Lower lobe of right lung (tissue), 2 donors: ENCODE measurements around the gene PCIF1. TPM values are rescaled to one million over a fixed set of nuclear protein-coding genes. Genes with fewer than 3 reads are reported as not detected.
"Not testable (repeated sequence)": the region's sequence is repeated elsewhere in the genome, so short reads cannot be mapped to it uniquely, and the experiment has no call there.

Experiments used
- ATAC-seq, 2 donors: fragments of 200-7000 bp; cut with Tn5 transposase; one replicate each; pipeline ENCODE4 v1.9.1; 2020 to 2022; ENCODE audit warnings: mild to moderate bottlenecking in 2 of 2, moderate library complexity in 2 of 2
- DNase-seq: peaks from one replicate; pipeline ENCODE4 v3.0.0-alpha.2; 2020
- H3K27ac ChIP-seq: fragments of 200-600 bp; one replicate; pipeline ENCODE4 v1.8.0; 2022
- H3K27me3 ChIP-seq: fragments of 200-600 bp; one replicate; pipeline ENCODE4 v1.8.0; 2022; ENCODE audit warnings: low read depth
- H3K36me3 ChIP-seq: fragments of 200-600 bp; one replicate; pipeline ENCODE4 v1.8.0; 2022; ENCODE audit warnings: mild to moderate bottlenecking
- H3K4me1 ChIP-seq: fragments of 200-600 bp; one replicate; pipeline ENCODE4 v1.8.0; 2022
- H3K4me3 ChIP-seq: fragments of 200-600 bp; one replicate; pipeline ENCODE4 v1.8.0; 2022; ENCODE audit warnings: mild to moderate bottlenecking
- H3K9me3 ChIP-seq: fragments of 200-600 bp; one replicate; pipeline ENCODE4 v1.8.0; 2022
- CTCF ChIP-seq: fragments of 200-600 bp; IDR thresholded peaks from one replicate; pipeline ENCODE4 v1.8.0; 2022; ENCODE audit warnings: antibody characterized with exemption, mild to moderate bottlenecking
- intact Hi-C: fragments of 100-400 bp; cut with DNase I; formaldehyde crosslinking; loops from one replicate; pipeline ENCODE4 v1.11.0; 2022
- total RNA-seq: library from RNA; stranded (reverse); fragmentation: NEBNext Ultra II Directional; extraction: Animal tissue kit (Norgen Biotek cat#: 25700); gene quantifications from one replicate; pipeline ENCODE4 v1.2.1, GENCODE V29; 2021
- donor health status: DM: no; HTN: yes; CAD: no; lungs with severe emphysema.

The PCIF1 gene
- total RNA-seq, 1 donor from 2014 or later = 34.7 TPM

GRCh38 chr20:45896641-45897161 lies 37.8 kb upstream of the PCIF1 start:
- Histone ChIP-seq H3K4me1 (peaks cover 20% of the 10 kb centered on the region), H3K4me3 (no peak overlapping the region), H3K9me3 (no peaks in the 10 kb centered on the region), H3K36me3 (peaks cover 92% of the 10 kb centered on the region), H3K27me3 (no peaks in the 10 kb centered on the region), H3K27ac (no peak overlapping the region)
- ATAC-seq (no peak), DNase-seq (no peak)
- TF ChIP-seq CTCF = no peak
- intact Hi-C loops = no loop called here

- no peak for TF ChIP-seq CTCF
- peaks cover 15% of the 10 kb centered on the region for H3K4me1 ChIP-seq
- H3K9me3 ChIP-seq = no peaks in the 10 kb centered on the region
- no peaks in the 10 kb centered on the region for H3K27me3 ChIP-seq
- H3K36me3 ChIP-seq = peaks cover 98% of the 10 kb centered on the region
- no peak for ATAC-seq
- no peak for DNase-seq
- H3K4me3 ChIP-seq = no peak overlapping the region
- intact Hi-C loops = no loop called here
- no peak overlapping the region for H3K27ac ChIP-seq
Observed at GRCh38 chr20:45897289-45897688, 37.2 kb upstream of the PCIF1 start.

GRCh38 chr20:45897692-45898091 lies 36.8 kb upstream of the PCIF1 start:
- DNase-seq (no peak), ATAC-seq (no peak)
- Histone ChIP-seq H3K36me3 (peaks cover 98% of the 10 kb centered on the region), H3K9me3 (no peaks in the 10 kb centered on the region), H3K27ac (no peak overlapping the region), H3K4me3 (no peak overlapping the region), H3K4me1 (peaks cover 11% of the 10 kb centered on the region), H3K27me3 (no peaks in the 10 kb centered on the region)
- no peak for TF ChIP-seq CTCF
- intact Hi-C loops = no loop called here

- TF ChIP-seq CTCF = no peak
- peaks cover 96% of the 10 kb centered on the region for H3K36me3 ChIP-seq
- intact Hi-C loops = no loop called here
Observed at GRCh38 chr20:45898285-45898684, 36.2 kb upstream of the PCIF1 start.

GRCh38 chr20:45899046-45899835 lies 35.2 kb upstream of the PCIF1 start:
- Histone ChIP-seq H3K27ac (no peak overlapping the region), H3K4me3 (no peak overlapping the region), H3K27me3 (no peaks in the 10 kb centered on the region), H3K36me3 (peaks cover 94% of the 10 kb centered on the region), H3K4me1 (no peaks in the 10 kb centered on the region), H3K9me3 (no peaks in the 10 kb centered on the region)
- DNase-seq (no peak), ATAC-seq (peak in 1 of 2 donors; percentile 41)
- intact Hi-C loops = no loop called here
- TF ChIP-seq CTCF = no peak

More at GRCh38 chr20:45898285-45898684, 36.2 kb upstream of the PCIF1 start:
- no peak for DNase-seq
- Histone ChIP-seq H3K9me3 (no peaks in the 10 kb centered on the region), H3K27ac (no peak overlapping the region), H3K27me3 (no peaks in the 10 kb centered on the region), H3K4me1 (peaks cover 5% of the 10 kb centered on the region), H3K4me3 (no peak overlapping the region)
- ATAC-seq = no peak

- H3K27me3 ChIP-seq, H3K27ac ChIP-seq, intact Hi-C loops, H3K4me1 ChIP-seq, ATAC-seq, H3K4me3 ChIP-seq, DNase-seq, H3K9me3 ChIP-seq: not testable (repeated sequence)
- H3K36me3 ChIP-seq = peaks cover 88% of the 10 kb centered on the region
Observed at GRCh38 chr20:45901332-45901731, 33.2 kb upstream of the PCIF1 start.
